ENCODE measurements around the gene CDH23.

- no peak for TF ChIP-seq EZH2phosphoT487 (IDR thresholded peaks at IDR 0.05; ENCODE audit: low read length)
- no peak for TF ChIP-seq CTCF (IDR thresholded peaks at IDR 0.05; ENCODE audit: low read length)
- no peak for TF ChIP-seq EZH2 (optimal IDR thresholded peaks at IDR 0.05; ENCODE audit: low read depth, low read length)
These were observed 5.6 kb upstream of the CDH23 start for GRCh38 chr10:71390921-71391690.

All from MM.1S (cell line).